UCSD-AML1 (cell line): ENCODE results near the gene NOB1.
"Not testable (repeated sequence)": the region's sequence is repeated elsewhere in the genome, so short reads cannot be mapped to it uniquely, and the experiment has no call there.

Experiments used
- DNase-seq: peaks from one replicate; lab custom pipeline; 2025; ENCODE audit not compliant: unreplicated experiment; lab: John Stamatoyannopoulos, UW

NOB1 gene

GRCh38 chr16:69761983-69762813 is 7.5 kb upstream of the NOB1 start, which contains the start of gene WWP2:
TSS of gene WWP2 (plus strand) at chr16:69762332. CDS start at chr16:69787011, 24,679 bp downstream.
- peak; percentile 81 for DNase-seq

- DNase-seq, result not testable (repeated sequence)
Measured at GRCh38 chr16:69757375-69757774, 2.6 kb upstream of the NOB1 start.

- no peak for DNase-seq
Measured at GRCh38 chr16:69756705-69757104, 2.0 kb upstream of the NOB1 start.

- no peak for DNase-seq
Measured at GRCh38 chr16:69754143-69754468, 620 bp downstream of the NOB1 start.

GRCh38 chr16:69748694-69749345 is 5.9 kb downstream of the NOB1 start:
- DNase-seq, result no peak

DNA sequence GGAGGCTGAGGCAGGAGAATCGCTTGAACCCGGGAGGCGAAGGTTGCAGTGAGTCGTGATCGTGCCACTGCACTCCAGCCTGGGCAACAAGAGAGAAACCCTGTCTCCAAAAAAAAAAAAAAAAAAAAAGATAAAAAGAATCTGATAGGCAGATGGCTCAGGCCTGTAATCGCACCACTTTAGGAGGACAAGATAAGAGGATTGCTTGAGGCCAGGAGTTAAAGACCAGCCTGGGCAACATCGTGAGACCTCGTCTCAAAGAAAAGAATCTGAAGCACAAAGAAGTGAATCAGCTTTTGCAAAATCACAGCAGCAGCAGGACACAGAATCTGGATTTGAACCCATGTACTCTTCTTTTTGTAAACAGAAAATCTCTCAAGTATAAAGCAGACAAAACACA is 7.6 kb downstream of the NOB1 start:
- DNase-seq, result no peak

DNA sequence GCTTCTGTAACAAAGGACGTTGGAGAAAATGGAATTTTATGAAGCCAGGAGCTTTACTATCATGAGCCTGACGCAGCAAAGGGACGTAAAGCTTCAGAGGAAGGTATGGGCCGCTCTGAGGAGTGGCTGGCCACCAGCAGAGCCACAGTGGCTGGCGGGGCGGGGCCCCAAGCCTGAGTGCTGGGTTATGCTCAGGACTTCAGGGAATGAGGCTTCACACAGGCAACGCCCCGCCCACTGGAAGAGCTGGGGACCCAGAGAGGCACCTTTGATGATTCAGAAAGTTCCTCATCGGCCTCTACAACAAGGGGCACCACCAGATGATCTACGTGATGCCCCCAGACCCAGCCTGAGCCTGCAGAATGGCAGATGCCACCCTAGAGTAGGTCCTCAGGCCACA is 8.8 kb downstream of the NOB1 start:
- no peak for DNase-seq

DNA sequence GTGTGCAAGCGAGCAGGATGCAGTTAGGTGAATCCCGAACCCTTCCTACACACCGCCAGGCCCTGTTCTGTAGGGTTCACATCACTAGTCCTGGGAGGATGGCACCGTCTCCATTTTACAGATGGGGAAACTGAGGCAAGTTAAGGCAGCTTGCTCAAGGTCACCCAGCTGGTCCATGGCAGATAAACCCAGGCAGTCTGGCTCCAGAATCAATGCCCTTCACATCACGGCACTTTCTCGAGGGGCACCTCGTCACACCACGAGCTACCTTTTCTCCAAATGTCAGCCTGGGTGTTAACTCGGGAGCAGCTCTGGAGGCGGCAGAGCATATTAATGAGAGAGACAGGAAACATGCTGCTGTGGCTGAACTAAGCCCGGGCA is 9.5 kb downstream of the NOB1 start:
- no peak for DNase-seq

- DNase-seq, result no peak
Measured at GRCh38 chr16:69744363-69745231, 10.1 kb downstream of the NOB1 start.

DNA sequence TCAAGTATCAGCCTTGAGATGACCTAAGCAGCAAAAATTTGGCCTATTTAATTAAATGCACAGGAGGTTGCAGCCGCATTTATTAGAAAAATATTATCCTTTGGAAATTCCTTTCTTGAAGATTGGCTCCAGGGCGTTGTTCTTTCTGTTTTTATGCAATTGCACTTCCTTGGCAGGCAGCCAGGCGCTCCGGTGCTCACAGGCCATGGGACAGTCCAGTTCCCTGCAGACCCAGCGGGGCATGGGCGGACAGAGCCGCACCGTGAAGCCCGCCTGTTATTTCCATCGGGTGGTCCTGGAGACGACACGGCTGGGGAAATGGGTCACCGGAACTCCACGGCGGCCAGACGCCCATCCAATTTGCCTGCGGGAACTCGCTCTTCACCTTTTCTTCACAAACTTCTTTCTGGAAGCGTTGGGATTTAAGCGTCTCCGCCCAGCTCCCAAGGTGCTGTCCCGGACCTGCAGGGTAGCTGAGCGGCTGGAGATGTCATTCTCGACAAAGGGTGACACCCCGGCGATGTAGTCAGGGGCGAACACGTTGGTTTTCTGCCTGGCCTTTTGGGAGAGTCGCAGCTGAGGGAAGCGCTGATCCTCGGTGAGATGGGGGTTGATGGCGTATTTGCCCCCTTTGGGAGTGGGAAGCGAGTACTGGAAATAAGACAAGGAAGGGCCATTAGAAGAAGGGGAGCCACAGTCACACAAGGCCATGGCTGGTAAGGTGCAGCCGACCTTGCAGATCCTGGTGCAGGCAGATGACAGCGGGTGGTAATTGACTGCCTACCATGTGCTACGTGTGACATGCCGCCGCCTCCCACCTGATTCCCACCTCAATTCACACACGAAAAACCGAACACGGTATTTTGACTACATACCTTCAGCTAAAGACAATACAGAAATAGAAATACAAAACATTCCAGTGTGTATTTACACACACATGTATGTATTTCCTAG is 12.5 kb downstream of the NOB1 start:
- DNase-seq, result no peak

DNA sequence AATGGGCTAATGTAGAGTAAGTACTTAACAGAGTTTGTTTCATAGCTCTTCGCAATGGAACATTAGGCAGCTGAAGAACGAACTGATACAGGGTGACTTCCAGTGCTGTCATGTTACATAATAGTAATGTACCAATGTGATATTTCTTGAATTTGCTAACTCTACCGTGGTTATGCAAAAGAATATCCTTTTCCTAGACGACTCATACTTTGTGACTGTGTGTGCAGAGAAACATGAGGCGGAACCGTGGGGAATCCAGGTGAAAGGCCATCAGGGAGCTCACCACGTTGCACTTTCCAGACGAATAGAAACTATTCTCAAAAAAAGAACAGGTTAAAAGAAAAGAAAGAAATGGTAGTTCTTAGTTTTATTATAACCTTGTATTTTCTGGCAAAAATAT is 13.2 kb downstream of the NOB1 start:
- DNase-seq, result no peak

DNA sequence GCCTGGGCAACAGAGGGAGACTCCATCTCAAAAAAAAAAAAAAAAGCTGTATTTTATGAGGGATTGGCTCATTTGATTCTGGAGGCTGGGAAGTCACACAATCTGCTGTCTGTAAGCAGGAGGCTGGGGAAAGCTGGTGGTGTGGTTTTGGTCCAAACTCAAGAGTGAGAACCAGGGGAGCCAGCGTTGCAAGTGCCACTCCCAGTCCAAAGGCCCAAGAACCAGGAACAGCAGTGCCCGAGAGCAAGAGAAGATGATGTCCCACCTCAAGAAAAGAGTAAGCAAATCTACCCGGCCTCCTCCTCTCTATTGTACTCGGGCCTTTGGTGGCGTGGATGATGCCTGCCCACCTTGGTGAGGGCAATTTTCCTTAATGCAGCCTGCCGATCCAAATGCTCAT is 22.6 kb downstream of the NOB1 start:
- no peak for DNase-seq

- DNase-seq, result not testable (repeated sequence)
Measured at GRCh38 chr16:69731280-69731679, 23.4 kb downstream of the NOB1 start.

DNA sequence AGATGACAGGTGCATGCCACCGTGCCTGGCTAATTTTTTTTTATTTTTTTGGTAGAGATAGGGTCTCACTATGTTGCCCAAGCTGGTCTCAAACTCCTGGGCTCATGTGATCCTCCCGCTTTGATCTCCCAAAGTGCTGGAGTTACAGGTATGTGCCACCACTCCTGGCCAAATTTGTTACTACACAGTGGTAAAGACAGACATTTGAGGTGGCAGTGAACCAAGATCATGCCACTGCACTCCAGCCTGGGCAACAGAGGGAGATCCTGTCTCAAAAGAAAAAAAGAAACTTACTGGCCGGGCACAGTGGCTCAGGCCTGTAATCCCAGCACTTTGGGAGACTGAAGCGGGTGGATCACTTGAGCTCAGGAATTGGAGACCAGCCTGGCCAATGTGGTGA is 25.7 kb downstream of the NOB1 start:
- not testable (repeated sequence) for DNase-seq

DNA sequence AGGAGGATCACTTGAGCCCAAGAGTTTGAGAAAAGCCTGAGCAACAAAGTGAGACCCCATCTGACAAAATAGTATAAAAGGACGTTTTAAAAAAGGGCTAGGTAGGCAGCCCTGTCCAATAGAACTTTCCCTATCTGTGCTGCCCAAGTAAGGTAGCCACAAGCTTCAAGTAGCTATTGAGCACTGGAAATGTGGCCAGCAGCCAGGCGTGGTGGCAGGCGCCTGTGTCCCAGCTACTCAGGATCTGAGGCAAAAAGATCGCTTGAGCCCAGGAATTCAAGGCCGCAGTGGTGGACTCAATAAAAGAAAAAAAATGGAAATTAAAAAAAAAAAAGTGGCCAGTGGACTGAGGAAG is 26.8 kb downstream of the NOB1 start:
- DNase-seq, result no peak

- DNase-seq, result peak; percentile 90
Measured at GRCh38 chr16:69726313-69727060, 28.2 kb downstream of the NOB1 start, which contains the start of gene NQO1. TSS of gene NQO1 (minus strand) at chr16:69726560. CDS start at chr16:69726439, 121 bp downstream.

- no peak for DNase-seq
Measured at GRCh38 chr16:69725480-69726312, 29.0 kb downstream of the NOB1 start.

DNA sequence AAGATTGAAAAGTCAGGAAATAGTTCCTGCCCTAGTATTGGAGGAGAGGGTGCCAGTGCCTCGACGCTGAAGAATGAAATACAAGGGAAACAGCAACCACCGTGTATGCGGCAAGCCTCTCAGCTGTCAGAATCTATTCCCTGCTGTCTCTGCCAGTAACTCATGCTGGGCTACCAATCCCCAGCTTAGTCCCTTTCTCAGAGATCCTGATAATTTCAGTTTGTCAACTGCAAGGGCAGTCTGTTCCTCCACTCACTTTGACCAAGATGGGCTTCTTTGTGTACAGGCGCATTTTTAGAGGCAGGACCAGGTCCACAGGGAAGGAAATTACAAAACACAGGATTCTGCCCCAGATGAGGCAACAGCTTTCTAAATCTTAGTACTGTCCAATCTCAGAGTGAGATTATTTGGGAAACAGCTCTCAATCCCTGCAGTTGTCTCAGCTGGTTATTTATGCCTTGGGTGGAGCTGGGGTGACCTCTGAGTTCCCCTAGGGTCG is 29.7 kb downstream of the NOB1 start:
- no peak for DNase-seq

- DNase-seq, result no peak
Measured at GRCh38 chr16:69724414-69724873, 30.3 kb downstream of the NOB1 start.
